Left lobe of liver (tissue), 2 donors: Measurements from ENCODE around the gene LRRC7. TPM values are rescaled to one million over a fixed set of nuclear protein-coding genes. Genes with fewer than 3 reads are reported as not detected.

ENCODE experiments used
- ATAC-seq: fragments of 200-7000 bp; cut with Tn5 transposase; one replicate; pipeline ENCODE4 v1.9.1; 2020; ENCODE audit warnings: mild to moderate bottlenecking, moderate library complexity
- DNase-seq: peaks from one replicate; pipeline ENCODE4 v3.0.0-alpha.2; 2020; ENCODE audit warnings: low spot score
- total RNA-seq: library from RNA; stranded (reverse); gene quantifications from one replicate; pipeline ENCODE4 v1.2.1, GENCODE V29; 2021
- donor health status: DM: no; HTN: no; CAD: no; lungs with moderate emphysema.
- donor health status: DM: no; HTN: yes; CAD: no.

The LRRC7 gene
- total RNA-seq, 1 donor from 2014 or later: 0.33 TPM

GRCh38 chr1:69755647-69756046, 187.9 kb downstream of the LRRC7 start:
- no peak for ATAC-seq
- DNase-seq: no peak

GRCh38 chr1:69765951-69766350, 198.2 kb downstream of the LRRC7 start:
- ATAC-seq: no peak
- DNase-seq: no peak

- ATAC-seq (no peak), DNase-seq (no peak)
Measured at GRCh38 chr1:69766431-69767180, 198.9 kb downstream of the LRRC7 start.

- ATAC-seq (no peak), DNase-seq (no peak)
Measured at GRCh38 chr1:69776555-69776954, 208.8 kb downstream of the LRRC7 start.

- no peak for DNase-seq
Measured at GRCh38 chr1:69777423-69777822, 209.7 kb downstream of the LRRC7 start.

GRCh38 chr1:69777971-69778370, 210.2 kb downstream of the LRRC7 start:
- no peak for ATAC-seq
- no peak for DNase-seq

More at GRCh38 chr1:69777423-69777822, 209.7 kb downstream of the LRRC7 start:
- no peak for ATAC-seq

- ATAC-seq (no peak), DNase-seq (no peak)
Measured at GRCh38 chr1:69787151-69787550, 219.4 kb downstream of the LRRC7 start.

GRCh38 chr1:69791311-69791710, 223.6 kb downstream of the LRRC7 start:
- no peak for ATAC-seq
- no peak for DNase-seq

- DNase-seq: no peak
- ATAC-seq: no peak
Measured at GRCh38 chr1:69794831-69795230, 227.1 kb downstream of the LRRC7 start.

- ATAC-seq: no peak
- DNase-seq: no peak
Measured at GRCh38 chr1:69814926-69815325, 247.2 kb downstream of the LRRC7 start.

- DNase-seq (no peak), ATAC-seq (no peak)
Measured at GRCh38 chr1:69824932-69825331, 257.2 kb downstream of the LRRC7 start.

GRCh38 chr1:69827732-69828131, 260.0 kb downstream of the LRRC7 start:
- ATAC-seq (no peak), DNase-seq (no peak)

- no peak for DNase-seq
- no peak for ATAC-seq
Measured at GRCh38 chr1:69833536-69833935, 265.8 kb downstream of the LRRC7 start.

- no peak for DNase-seq
- ATAC-seq: no peak
Measured at GRCh38 chr1:69834336-69834735, 266.6 kb downstream of the LRRC7 start.

GRCh38 chr1:69835955-69836354, 268.2 kb downstream of the LRRC7 start:
- ATAC-seq: no peak
- DNase-seq: no peak

- ATAC-seq: no peak
Measured at GRCh38 chr1:69836971-69837636, 269.4 kb downstream of the LRRC7 start.

GRCh38 chr1:69842326-69842725, 274.6 kb downstream of the LRRC7 start:
- no peak for ATAC-seq
- no peak for DNase-seq

More at GRCh38 chr1:69836971-69837636, 269.4 kb downstream of the LRRC7 start:
- no peak for DNase-seq

GRCh38 chr1:69845655-69846054, 277.9 kb downstream of the LRRC7 start:
- ATAC-seq: no peak
- DNase-seq: no peak

GRCh38 chr1:69846267-69846666, 278.5 kb downstream of the LRRC7 start:
- no peak for ATAC-seq
- DNase-seq: no peak

- DNase-seq (no peak), ATAC-seq (no peak)
Measured at GRCh38 chr1:69847670-69848069, 279.9 kb downstream of the LRRC7 start.

- ATAC-seq (no peak), DNase-seq (no peak)
Measured at GRCh38 chr1:69852151-69852550, 284.4 kb downstream of the LRRC7 start.

- no peak for DNase-seq
- no peak for ATAC-seq
Measured at GRCh38 chr1:69852706-69853105, 285.0 kb downstream of the LRRC7 start.
